ENCODE results near the gene C16orf82. TPM values are rescaled to one million over a fixed set of nuclear protein-coding genes. Genes with fewer than 3 reads are reported as not detected.

C16orf82 gene
- total RNA-seq (2014; rRNA removed) (not detected in 2 replicates), Bru-seq, nascent RNA (not detected), BruChase-seq, experiment 1, labeled RNA remaining after a 6-hour chase (not detected), BruChase-seq, experiment 2, labeled RNA remaining after a 2-hour chase (not detected)
- long read RNA-seq: 0 reads

DNA sequence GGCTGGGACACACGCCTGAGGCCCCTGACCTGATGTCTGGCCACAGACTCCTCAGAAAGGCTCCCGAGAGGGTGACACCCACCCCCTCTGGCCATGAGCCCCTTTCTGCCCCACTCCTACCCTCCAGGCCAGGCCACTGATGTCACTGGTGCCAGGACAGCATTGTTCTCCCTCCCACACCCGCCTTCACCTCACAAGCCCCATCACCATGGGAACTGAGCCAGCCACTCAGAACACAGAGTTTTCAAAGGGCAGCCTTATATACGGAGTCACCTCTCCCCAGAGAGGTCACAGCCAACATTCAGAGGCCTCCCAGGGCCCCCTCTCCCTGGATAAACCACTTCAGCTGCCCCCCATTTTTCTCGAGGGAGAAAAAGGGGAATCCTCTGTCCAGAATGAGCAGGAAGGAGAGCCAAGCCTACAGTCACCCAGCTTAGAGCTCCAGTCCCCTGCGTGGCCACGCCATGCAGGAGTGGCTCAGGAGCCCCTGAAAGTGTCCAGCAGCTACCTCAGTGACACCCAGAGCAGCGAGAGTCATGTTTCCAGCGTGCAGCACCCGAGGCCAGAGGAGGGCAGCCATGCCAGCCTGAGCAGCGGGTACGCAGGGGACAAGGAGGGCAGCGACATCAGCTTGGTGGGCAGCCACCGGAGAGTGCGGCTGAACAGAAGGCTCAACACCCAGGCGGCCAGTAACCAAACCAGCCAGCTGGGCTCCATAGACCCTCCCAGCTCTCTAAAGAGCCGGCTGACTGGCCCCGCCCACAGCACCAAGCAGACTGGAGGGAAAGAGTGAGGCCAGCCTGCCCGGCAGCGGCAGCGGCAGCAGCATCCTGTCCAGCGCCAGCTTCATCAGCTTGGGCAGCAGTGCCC is at the start of gene C16orf82:
Gene C16orf82, plus strand, starts transcription at position 260 of the 870 bp plus-strand sequence.
- no peaks in the 10 kb centered on the region for H3K9me3 ChIP-seq (ENCODE audit: low read length)
- H3K4me2 ChIP-seq (ENCODE audit: low read length): no peak within 1 kb of the TSS
- no peaks in the 10 kb centered on the region for H3K9me2 ChIP-seq (replicated peaks; ENCODE audit: low read length)
- H3K4me1 ChIP-seq (ENCODE audit: insufficient read depth, low read length): no peaks in the 10 kb centered on the region
- ATAC-seq: no peak
- no peak within 1 kb of the TSS for H2AFZ ChIP-seq (ENCODE audit: low read length)
- H3K36me3 ChIP-seq (ENCODE audit: low read depth, low read length): no peaks in the 10 kb centered on the region
- H4K20me1 ChIP-seq (ENCODE audit: low read length): no peaks in the 10 kb centered on the region
- no peak within 1 kb of the TSS for H3K27ac ChIP-seq (ENCODE audit: low read length)
- ChIA-PET CTCF (no interaction called here), POLR2A (ENCODE audit: unreplicated experiment) (no interaction called here)
- H3K9ac ChIP-seq (ENCODE audit: low read length): no peak within 1 kb of the TSS
- intact Hi-C loops (cut with micrococcal nuclease): no loop called here
- DNase-seq: no peak
- no peak for TF ChIP-seq EZH2phosphoT487 (IDR thresholded peaks at IDR 0.05; ENCODE audit: borderline replicate concordance, low read length)
- TF ChIP-seq, protein P1, sequence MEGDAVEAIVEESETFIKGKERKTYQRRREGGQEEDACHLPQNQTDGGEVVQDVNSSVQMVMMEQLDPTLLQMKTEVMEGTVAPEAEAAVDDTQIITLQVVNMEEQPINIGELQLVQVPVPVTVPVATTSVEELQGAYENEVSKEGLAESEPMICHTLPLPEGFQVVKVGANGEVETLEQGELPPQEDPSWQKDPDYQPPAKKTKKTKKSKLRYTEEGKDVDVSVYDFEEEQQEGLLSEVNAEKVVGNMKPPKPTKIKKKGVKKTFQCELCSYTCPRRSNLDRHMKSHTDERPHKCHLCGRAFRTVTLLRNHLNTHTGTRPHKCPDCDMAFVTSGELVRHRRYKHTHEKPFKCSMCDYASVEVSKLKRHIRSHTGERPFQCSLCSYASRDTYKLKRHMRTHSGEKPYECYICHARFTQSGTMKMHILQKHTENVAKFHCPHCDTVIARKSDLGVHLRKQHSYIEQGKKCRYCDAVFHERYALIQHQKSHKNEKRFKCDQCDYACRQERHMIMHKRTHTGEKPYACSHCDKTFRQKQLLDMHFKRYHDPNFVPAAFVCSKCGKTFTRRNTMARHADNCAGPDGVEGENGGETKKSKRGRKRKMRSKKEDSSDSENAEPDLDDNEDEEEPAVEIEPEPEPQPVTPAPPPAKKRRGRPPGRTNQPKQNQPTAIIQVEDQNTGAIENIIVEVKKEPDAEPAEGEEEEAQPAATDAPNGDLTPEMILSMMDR (conservative IDR thresholded peaks at IDR 0.05; ENCODE audit: low read depth, low read length): no peak
- TF ChIP-seq EZH2 (IDR thresholded peaks at IDR 0.05; ENCODE audit: low read length, unreplicated experiment): no peak
- no TSS peak for BruUV-seq (replicated peaks)
- H3K79me2 ChIP-seq (ENCODE audit: low read length): no peaks in the 10 kb centered on the region
- peaks cover 40% of the 10 kb centered on the region for H3K27me3 ChIP-seq (ENCODE audit: low read length)
- H3F3A ChIP-seq (ENCODE audit: low read length, unreplicated experiment): no peaks in the 10 kb centered on the region
- H3K4me3 ChIP-seq (ENCODE audit: low read length): no peak within 1 kb of the TSS

DNA sequence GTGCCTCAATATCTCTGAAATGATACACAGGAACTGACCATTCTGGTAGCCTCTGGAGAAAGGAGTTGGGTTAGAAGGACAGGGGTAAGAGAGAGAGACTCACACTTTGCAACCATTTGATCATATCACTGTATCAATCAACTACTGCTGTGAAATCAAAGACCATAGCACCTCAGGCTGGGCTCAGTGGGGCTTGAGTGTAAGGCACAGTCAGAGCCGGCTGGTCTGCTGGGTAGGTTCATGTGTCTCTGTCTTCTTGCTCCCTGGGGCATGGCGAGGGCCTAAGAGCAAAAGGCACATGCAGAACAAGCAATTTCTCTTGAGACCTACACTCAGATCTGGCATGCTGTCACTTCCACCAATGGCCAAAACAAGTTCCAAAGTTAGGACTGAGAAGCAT is 46.7 kb upstream of the C16orf82 start:
- Histone ChIP-seq H3F3A (ENCODE audit: low read length, unreplicated experiment) (no peaks in the 10 kb centered on the region), H3K4me1 (ENCODE audit: insufficient read depth, low read length) (no peaks in the 10 kb centered on the region), H3K36me3 (ENCODE audit: low read depth, low read length) (no peaks in the 10 kb centered on the region), H4K20me1 (ENCODE audit: low read length) (no peaks in the 10 kb centered on the region), H3K4me3 (ENCODE audit: low read length) (no peak overlapping the region), H3K4me2 (ENCODE audit: low read length) (no peak overlapping the region), H2AFZ (ENCODE audit: low read length) (no peak overlapping the region), H3K27me3 (ENCODE audit: low read length) (0 out of 2 replicates have a peak, but pooled peaks cover 9% of the 10 kb centered on the region), H3K27ac (ENCODE audit: low read length) (no peak overlapping the region), H3K79me2 (ENCODE audit: low read length) (no peaks in the 10 kb centered on the region), H3K9ac (ENCODE audit: low read length) (no peak overlapping the region), H3K9me2 (replicated peaks; ENCODE audit: low read length) (no peaks in the 10 kb centered on the region), H3K9me3 (ENCODE audit: low read length) (no peaks in the 10 kb centered on the region)
- DNase-seq: no peak
- TF ChIP-seq EZH2 (IDR thresholded peaks at IDR 0.05; ENCODE audit: low read length, unreplicated experiment): no peak
- TF ChIP-seq EZH2phosphoT487 (IDR thresholded peaks at IDR 0.05; ENCODE audit: borderline replicate concordance, low read length): no peak
- TF ChIP-seq, protein P1 (conservative IDR thresholded peaks at IDR 0.05; ENCODE audit: low read depth, low read length): no peak
- ChIA-PET CTCF (no interaction called here), POLR2A (ENCODE audit: unreplicated experiment) (no interaction called here)
- intact Hi-C loops (cut with micrococcal nuclease): no loop called here
- ATAC-seq: no peak
- BruUV-seq (replicated peaks): no TSS peak

DNA sequence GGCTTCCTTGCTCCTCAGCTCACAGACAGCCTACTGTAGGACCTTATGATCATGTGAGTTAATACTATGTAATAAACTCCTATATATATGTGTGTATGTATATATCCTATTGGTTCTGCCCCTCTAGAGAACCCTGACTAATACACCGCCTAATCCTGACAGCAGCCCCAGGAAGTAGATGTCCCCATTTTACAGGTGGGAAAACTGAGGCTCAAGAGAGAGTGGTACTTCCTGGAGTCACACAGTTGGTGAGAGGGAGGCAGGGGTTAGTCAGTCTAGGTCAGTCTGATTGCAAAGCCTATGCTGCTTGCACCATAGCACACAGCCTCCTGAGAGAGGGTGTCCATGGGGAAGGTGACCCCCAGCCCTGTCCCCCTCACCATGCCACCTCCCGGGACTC is 42.7 kb upstream of the C16orf82 start:
- intact Hi-C loops (cut with micrococcal nuclease): no loop called here
- no peaks in the 10 kb centered on the region for H4K20me1 ChIP-seq (ENCODE audit: low read length)
- no peaks in the 10 kb centered on the region for H3K9me2 ChIP-seq (replicated peaks; ENCODE audit: low read length)
- H3K9me3 ChIP-seq (ENCODE audit: low read length): no peaks in the 10 kb centered on the region
- TF ChIP-seq EZH2 (IDR thresholded peaks at IDR 0.05; ENCODE audit: low read length, unreplicated experiment) (no peak), EZH2phosphoT487 (IDR thresholded peaks at IDR 0.05; ENCODE audit: borderline replicate concordance, low read length) (no peak)
- TF ChIP-seq, protein P1 (conservative IDR thresholded peaks at IDR 0.05; ENCODE audit: low read depth, low read length): no peak
- no peak for DNase-seq
- ChIA-PET CTCF (no interaction called here), POLR2A (ENCODE audit: unreplicated experiment) (no interaction called here)
- no TSS peak for BruUV-seq (replicated peaks)
- H3K4me3 ChIP-seq (ENCODE audit: low read length): no peak overlapping the region
- H3K4me2 ChIP-seq (ENCODE audit: low read length): no peak overlapping the region
- no peaks in the 10 kb centered on the region for H3K27me3 ChIP-seq (ENCODE audit: low read length)
- no peak overlapping the region for H3K27ac ChIP-seq (ENCODE audit: low read length)
- no peak for ATAC-seq
- H3K4me1 ChIP-seq (ENCODE audit: insufficient read depth, low read length): no peaks in the 10 kb centered on the region
- H2AFZ ChIP-seq (ENCODE audit: low read length): no peak overlapping the region
- H3K36me3 ChIP-seq (ENCODE audit: low read depth, low read length): no peaks in the 10 kb centered on the region
- H3K9ac ChIP-seq (ENCODE audit: low read length): no peak overlapping the region
- H3K79me2 ChIP-seq (ENCODE audit: low read length): no peaks in the 10 kb centered on the region
- no peaks in the 10 kb centered on the region for H3F3A ChIP-seq (ENCODE audit: low read length, unreplicated experiment)

All from PC-3 (cell line).